Neural cell (in vitro differentiated cells): Measurements from ENCODE around the gene CCN2.

Experiments
- CTCF ChIP-seq: fragments of 450-650 bp; IDR thresholded peaks from 2 replicates; pipeline ENCODE4 v1.5.1; 2014; ENCODE audit warnings: antibody characterized with exemption, mild to moderate bottlenecking, moderate library complexity; ENCODE audit not compliant: poor library complexity, severe bottlenecking
- MXI1 ChIP-seq: fragments of 450-650 bp; conservative IDR thresholded peaks from 2 replicates; pipeline ENCODE4 v1.6.1; 2014; ENCODE audit warnings: antibody characterized with exemption, mild to moderate bottlenecking; ENCODE audit not compliant: poor library complexity, severe bottlenecking

- TF ChIP-seq CTCF, result no peak
- no peak for TF ChIP-seq MXI1
Observed at GRCh38 chr6:131967948-131968347, 16.8 kb upstream of the CCN2 start.
